SK-N-SH (cell line): ENCODE results near the gene AZIN2. TPM values are rescaled to one million over a fixed set of nuclear protein-coding genes. Genes with fewer than 3 reads are reported as not detected.

Source experiments
- CTCF ChIA-PET: fragments of 300-600, 350-600 bp; formaldehyde crosslinking; extraction: SDS; loops from one replicate; lab custom pipeline; 2021; lab: Yijun Ruan, JAX
- POLR2A ChIA-PET: fragments of 350-600 bp; sonication (Branson Sonifier 250); formaldehyde crosslinking; extraction: SDS; loops from one replicate; lab custom pipeline; 2020; ENCODE audit warnings: antibody characterized with exemption, inconsistent platforms; lab: Yijun Ruan, JAX
- DNase-seq: peaks from one replicate; pipeline ENCODE4 v3.0.0; 2012
- H2AFZ ChIP-seq: fragments of 200-600 bp; sonication (generic); 2 replicates; pipeline ENCODE4 v1.8.1; 2016; ENCODE audit warnings: antibody characterized with exemption, mild to moderate bottlenecking, low read depth
- H3F3A ChIP-seq: fragments of 200-600 bp; sonication (generic); replicated peaks from 2 replicates; pipeline ENCODE3; 2016; ENCODE audit warnings: antibody characterized with exemption, mild to moderate bottlenecking; ENCODE audit not compliant: insufficient read depth
- H3K27ac ChIP-seq, 2 experiments: fragments of 200-500 bp in 1 of 2; fragments of 200-600 bp in 1 of 2; sonication (Bioruptor generic) in 1 of 2; sonication (generic), shearing (Covaris generic) in 1 of 2; 2 replicates each; pipeline versions ENCODE4 v1.5.1 to v1.6.1; 2014 to 2016; ENCODE audit warnings: low read depth in 2 of 2, inconsistent platforms in 1 of 2, low read length in 1 of 2, mild to moderate bottlenecking in 1 of 2, mixed read lengths in 1 of 2
- H3K27me3 ChIP-seq: fragments of 200-600 bp; sonication (generic), shearing (Covaris generic); 2 replicates; pipeline ENCODE4 v1.6.1; 2016; ENCODE audit warnings: mixed run types; ENCODE audit not compliant: insufficient read depth
- H3K36me3 ChIP-seq, 2 experiments: fragments of 200-500 bp in 1 of 2; fragments of 200-600 bp in 1 of 2; sonication (Bioruptor generic) in 1 of 2; sonication (generic) in 1 of 2; replicated peaks in 1 of 2; 2 replicates each; pipeline versions ENCODE3 to v1.5.1; 2014 to 2016; ENCODE audit warnings: low read length in 1 of 2, mild to moderate bottlenecking in 1 of 2; ENCODE audit not compliant: insufficient read depth in 2 of 2, control insufficient read depth in 1 of 2
- H3K4me1 ChIP-seq, 2 experiments: fragments of 200-500 bp in 1 of 2; fragments of 200-600 bp in 1 of 2; sonication (Bioruptor generic) in 1 of 2; sonication (generic), shearing (Covaris generic) in 1 of 2; 2 replicates each; pipeline versions ENCODE4 v1.5.1 to v1.6.1; 2014 to 2016; ENCODE audit warnings: low read depth in 1 of 2, low read length in 1 of 2, mixed run types in 1 of 2; ENCODE audit not compliant: insufficient read depth in 2 of 2, control insufficient read depth in 1 of 2
- H3K4me2 ChIP-seq: fragments of 200-600 bp; sonication (generic), shearing (Covaris generic); 2 replicates; pipeline ENCODE4 v1.6.1; 2017; ENCODE audit warnings: mixed run types
- H3K4me3 ChIP-seq, 2 experiments: fragments of 200-500 bp in 1 of 2; fragments of 200-600 bp in 1 of 2; sonication (Bioruptor generic) in 1 of 2; sonication (generic), shearing (Covaris generic) in 1 of 2; 2 replicates each; pipeline versions ENCODE4 v1.5.1 to v1.8.1; 2014 to 2016; ENCODE audit warnings: low read depth in 2 of 2, inconsistent platforms in 1 of 2, low read length in 1 of 2, mild to moderate bottlenecking in 1 of 2, mixed read lengths in 1 of 2, moderate library complexity in 1 of 2
- H3K79me2 ChIP-seq: fragments of 200-600 bp; sonication (generic); 2 replicates; pipeline ENCODE4 v1.8.1; 2017; ENCODE audit warnings: mild to moderate bottlenecking; ENCODE audit not compliant: insufficient read depth
- H3K9ac ChIP-seq: fragments of 200-600 bp; sonication (generic); 2 replicates; pipeline ENCODE4 v1.6.1; 2017; ENCODE audit warnings: mixed run types
- H3K9me2 ChIP-seq: fragments of 200-600 bp; sonication (generic); 2 replicates; pipeline ENCODE4 v1.6.1; 2017; ENCODE audit warnings: mixed run types
- H3K9me3 ChIP-seq: fragments of 200-600 bp; sonication (generic); 2 replicates; pipeline ENCODE4 v1.6.1; 2017; ENCODE audit warnings: mixed run types, mild to moderate bottlenecking, moderate library complexity
- H4K20me1 ChIP-seq: fragments of 200-600 bp; sonication (generic); 2 replicates; pipeline ENCODE4 v1.6.1; 2017; ENCODE audit warnings: mild to moderate bottlenecking, mixed run types; ENCODE audit not compliant: insufficient read depth
- CHD2 ChIP-seq: fragments of 150-350 bp; IDR thresholded peaks from 2 replicates; pipeline ENCODE4 v1.6.1; 2018; ENCODE audit warnings: low read length; ENCODE audit not compliant: partially characterized antibody
- GABPA ChIP-seq: IDR thresholded peaks from 2 replicates; pipeline ENCODE4 v1.4.0; 2012; ENCODE audit warnings: low read depth, mild to moderate bottlenecking
- GATA2 ChIP-seq: sonication (generic); formaldehyde crosslinking; IDR thresholded peaks from 2 replicates; pipeline ENCODE4 v1.5.0; 2020; ENCODE audit warnings: mild to moderate bottlenecking, missing genetic modification reagents
- MXI1 ChIP-seq: IDR thresholded peaks from 2 replicates; pipeline ENCODE4 v1.6.1; 2012; ENCODE audit warnings: mild to moderate bottlenecking, low read depth, low read length, improper control_type of control experiment
- NRF1 ChIP-seq: IDR thresholded peaks from 2 replicates; pipeline ENCODE4 v1.6.1; 2012; ENCODE audit warnings: low read depth, mild to moderate bottlenecking, low read length
- POLR2AphosphoS5 ChIP-seq: IDR thresholded peaks from 2 replicates; pipeline ENCODE4 v1.6.1; 2012; ENCODE audit warnings: low read depth, low read length
- RAD21 ChIP-seq: IDR thresholded peaks from 2 replicates; pipeline ENCODE4 v1.6.1; 2012; ENCODE audit warnings: mild to moderate bottlenecking, low read length
- SMC3 ChIP-seq: IDR thresholded peaks from 2 replicates; pipeline ENCODE4 v1.6.1; 2012; ENCODE audit warnings: low read depth, low read length, improper control_type of control experiment
- whole genome bisulfite sequencing: methylation state at CpG from one replicate; pipeline ENCODE4 v1.1.6; 2017; ENCODE audit warnings: low lambda C conversion rate; 5-methylcytosine and 5-hydroxymethylcytosine counted together
- polyA plus RNA-seq, 3 experiments: library from polyadenylated mRNA; depleted of rRNA; stranded (reverse); fragments of >200 nt; gene quantifications; 2 replicates each; pipeline ENCODE4 v1.2.3, GENCODE V29; 2012
- TF ChIP-seq, protein P1 (sequence below): IDR thresholded peaks from 2 replicates; pipeline ENCODE4 v1.6.1; 2012; ENCODE audit warnings: mild to moderate bottlenecking, low read depth, low read length, moderate library complexity
- TF ChIP-seq, protein P2 (sequence below): fragments of 200-600 bp; sonication (generic); IDR thresholded peaks from 2 replicates; pipeline ENCODE4 v1.6.1; 2017; ENCODE audit warnings: antibody characterized with exemption, mild to moderate bottlenecking, moderate library complexity
- TF ChIP-seq, protein P3 (sequence below): IDR thresholded peaks from 2 replicates; pipeline ENCODE4; 2012
- TF ChIP-seq, protein P4 (sequence below): IDR thresholded peaks from 2 replicates; pipeline ENCODE4 v1.4.0; 2012; ENCODE audit warnings: low read depth, borderline replicate concordance

AZIN2 gene
- polyA plus RNA-seq, 1 of the 3 experiments (the other 2 are of a cell fraction) = 17.8 TPM

DNA sequence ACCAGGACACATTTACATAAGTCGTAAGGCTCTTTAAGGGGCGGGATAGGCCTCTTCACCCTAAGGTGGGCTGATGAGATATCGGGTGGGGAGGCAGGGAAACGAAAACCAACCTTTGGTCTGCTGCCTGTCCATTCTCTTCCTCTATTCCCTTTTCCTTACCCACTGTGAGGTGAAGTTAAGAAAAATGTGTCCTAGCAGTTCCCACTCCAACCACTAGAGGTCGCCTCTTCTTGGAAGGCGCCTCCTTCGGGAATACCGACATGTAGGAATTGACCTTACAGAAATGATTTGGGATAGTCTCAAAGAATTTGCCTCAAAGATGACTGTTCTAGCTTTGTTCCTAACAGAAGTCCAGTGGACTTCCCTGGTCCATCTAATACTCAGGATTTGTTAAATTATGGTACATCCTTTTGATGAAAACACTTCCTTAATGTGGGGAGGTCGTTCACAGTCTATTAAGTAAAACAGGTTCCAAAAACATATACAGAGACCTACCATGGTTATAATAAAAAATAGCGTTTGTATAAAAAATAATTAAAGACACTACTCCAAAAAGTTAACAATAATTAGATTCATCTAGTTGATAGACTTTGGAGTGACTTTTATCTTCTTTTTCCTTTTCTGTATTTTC, 14.1 kb downstream of the AZIN2 start:
- Histone ChIP-seq H3K79me2 (no peaks in the 10 kb centered on the region), H3K27ac (peak overlapping the region in 1 of 2 experiments; percentile 14; a peak in 1 of 4 replicates), H3K4me3 (no peak overlapping the region; a peak in 1 of 4 replicates), H4K20me1 (no peaks in the 10 kb centered on the region), H3K4me1 (peaks cover 0 to 14% of the 10 kb centered on the region in 2 experiments; a peak in 1 of 4 replicates)
- TF ChIP-seq, protein P1, sequence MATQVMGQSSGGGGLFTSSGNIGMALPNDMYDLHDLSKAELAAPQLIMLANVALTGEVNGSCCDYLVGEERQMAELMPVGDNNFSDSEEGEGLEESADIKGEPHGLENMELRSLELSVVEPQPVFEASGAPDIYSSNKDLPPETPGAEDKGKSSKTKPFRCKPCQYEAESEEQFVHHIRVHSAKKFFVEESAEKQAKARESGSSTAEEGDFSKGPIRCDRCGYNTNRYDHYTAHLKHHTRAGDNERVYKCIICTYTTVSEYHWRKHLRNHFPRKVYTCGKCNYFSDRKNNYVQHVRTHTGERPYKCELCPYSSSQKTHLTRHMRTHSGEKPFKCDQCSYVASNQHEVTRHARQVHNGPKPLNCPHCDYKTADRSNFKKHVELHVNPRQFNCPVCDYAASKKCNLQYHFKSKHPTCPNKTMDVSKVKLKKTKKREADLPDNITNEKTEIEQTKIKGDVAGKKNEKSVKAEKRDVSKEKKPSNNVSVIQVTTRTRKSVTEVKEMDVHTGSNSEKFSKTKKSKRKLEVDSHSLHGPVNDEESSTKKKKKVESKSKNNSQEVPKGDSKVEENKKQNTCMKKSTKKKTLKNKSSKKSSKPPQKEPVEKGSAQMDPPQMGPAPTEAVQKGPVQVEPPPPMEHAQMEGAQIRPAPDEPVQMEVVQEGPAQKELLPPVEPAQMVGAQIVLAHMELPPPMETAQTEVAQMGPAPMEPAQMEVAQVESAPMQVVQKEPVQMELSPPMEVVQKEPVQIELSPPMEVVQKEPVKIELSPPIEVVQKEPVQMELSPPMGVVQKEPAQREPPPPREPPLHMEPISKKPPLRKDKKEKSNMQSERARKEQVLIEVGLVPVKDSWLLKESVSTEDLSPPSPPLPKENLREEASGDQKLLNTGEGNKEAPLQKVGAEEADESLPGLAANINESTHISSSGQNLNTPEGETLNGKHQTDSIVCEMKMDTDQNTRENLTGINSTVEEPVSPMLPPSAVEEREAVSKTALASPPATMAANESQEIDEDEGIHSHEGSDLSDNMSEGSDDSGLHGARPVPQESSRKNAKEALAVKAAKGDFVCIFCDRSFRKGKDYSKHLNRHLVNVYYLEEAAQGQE = no peak
- TF ChIP-seq, protein P2, sequence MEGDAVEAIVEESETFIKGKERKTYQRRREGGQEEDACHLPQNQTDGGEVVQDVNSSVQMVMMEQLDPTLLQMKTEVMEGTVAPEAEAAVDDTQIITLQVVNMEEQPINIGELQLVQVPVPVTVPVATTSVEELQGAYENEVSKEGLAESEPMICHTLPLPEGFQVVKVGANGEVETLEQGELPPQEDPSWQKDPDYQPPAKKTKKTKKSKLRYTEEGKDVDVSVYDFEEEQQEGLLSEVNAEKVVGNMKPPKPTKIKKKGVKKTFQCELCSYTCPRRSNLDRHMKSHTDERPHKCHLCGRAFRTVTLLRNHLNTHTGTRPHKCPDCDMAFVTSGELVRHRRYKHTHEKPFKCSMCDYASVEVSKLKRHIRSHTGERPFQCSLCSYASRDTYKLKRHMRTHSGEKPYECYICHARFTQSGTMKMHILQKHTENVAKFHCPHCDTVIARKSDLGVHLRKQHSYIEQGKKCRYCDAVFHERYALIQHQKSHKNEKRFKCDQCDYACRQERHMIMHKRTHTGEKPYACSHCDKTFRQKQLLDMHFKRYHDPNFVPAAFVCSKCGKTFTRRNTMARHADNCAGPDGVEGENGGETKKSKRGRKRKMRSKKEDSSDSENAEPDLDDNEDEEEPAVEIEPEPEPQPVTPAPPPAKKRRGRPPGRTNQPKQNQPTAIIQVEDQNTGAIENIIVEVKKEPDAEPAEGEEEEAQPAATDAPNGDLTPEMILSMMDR = peak; percentile 98
- no peak for TF ChIP-seq GATA2
- TF ChIP-seq, protein P3, sequence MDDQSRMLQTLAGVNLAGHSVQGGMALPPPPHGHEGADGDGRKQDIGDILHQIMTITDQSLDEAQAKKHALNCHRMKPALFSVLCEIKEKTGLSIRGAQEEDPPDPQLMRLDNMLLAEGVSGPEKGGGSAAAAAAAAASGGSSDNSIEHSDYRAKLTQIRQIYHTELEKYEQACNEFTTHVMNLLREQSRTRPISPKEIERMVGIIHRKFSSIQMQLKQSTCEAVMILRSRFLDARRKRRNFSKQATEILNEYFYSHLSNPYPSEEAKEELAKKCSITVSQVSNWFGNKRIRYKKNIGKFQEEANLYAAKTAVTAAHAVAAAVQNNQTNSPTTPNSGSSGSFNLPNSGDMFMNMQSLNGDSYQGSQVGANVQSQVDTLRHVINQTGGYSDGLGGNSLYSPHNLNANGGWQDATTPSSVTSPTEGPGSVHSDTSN = no peak
- TF ChIP-seq RAD21 = peak; percentile 73
- no peak for TF ChIP-seq NRF1
- peak; percentile 71 for TF ChIP-seq SMC3
- TF ChIP-seq, all 33 proteins: peak for 3
- H3K9ac ChIP-seq = no peak overlapping the region
- no peaks in the 10 kb centered on the region for H3K9me2 ChIP-seq
- H3K9me3 ChIP-seq = no peaks in the 10 kb centered on the region
- peak overlapping the region; percentile 74; the same call in 1 of the 2 replicates for H2AFZ ChIP-seq
- H3K27me3 ChIP-seq = no peaks in the 10 kb centered on the region
- no peak overlapping the region for H3K4me2 ChIP-seq
- ChIA-PET POLR2A (no interaction called here), CTCF (interaction anchor here (0.6 to 5.3 kb wide), 37 partner anchors 8 to 524 kb away, joined by 3 to 37 read pairs (median 4); no protein-coding TSS in a partner anchor)
- WGBS = 20% methylated on average over 10 of the region's 10 CpGs
- DNase-seq = peak; percentile 68
- peaks cover 18% of the 10 kb centered on the region for H3F3A ChIP-seq
- H3K36me3 ChIP-seq = no peaks in the 10 kb centered on the region

DNA sequence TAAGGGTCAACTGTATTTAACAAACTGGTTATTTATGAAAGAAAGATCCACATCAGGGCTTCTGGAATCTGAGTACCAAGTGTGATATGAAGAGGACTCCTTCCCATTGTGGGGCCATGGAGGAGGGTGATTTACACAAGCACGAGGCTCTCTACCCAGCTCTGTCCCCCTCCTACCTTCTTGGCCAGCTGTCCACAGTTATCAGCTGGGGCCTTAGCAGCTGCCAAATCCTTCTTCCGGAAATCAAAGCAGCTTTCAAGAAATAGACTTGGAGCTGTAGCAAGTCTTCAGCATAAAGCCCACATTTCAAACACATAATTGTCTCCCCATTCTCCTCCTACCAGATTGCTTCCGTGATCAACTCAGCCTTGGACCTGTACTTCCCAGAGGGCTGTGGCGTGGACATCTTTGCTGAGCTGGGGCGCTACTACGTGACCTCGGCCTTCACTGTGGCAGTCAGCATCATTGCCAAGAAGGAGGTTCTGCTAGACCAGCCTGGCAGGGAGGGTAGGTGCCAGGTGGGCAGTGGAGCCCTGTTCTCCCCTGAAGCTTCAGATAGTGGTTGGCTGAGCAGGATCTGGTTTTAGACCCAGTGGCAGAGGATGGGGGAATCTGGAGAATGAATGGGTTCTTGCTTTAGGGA, 15.5 kb downstream of the AZIN2 start:
- POLR2A ChIA-PET = no interaction called here
- H3K9ac ChIP-seq = no peak overlapping the region
- TF ChIP-seq GABPA = no peak
- TF ChIP-seq, protein P4, sequence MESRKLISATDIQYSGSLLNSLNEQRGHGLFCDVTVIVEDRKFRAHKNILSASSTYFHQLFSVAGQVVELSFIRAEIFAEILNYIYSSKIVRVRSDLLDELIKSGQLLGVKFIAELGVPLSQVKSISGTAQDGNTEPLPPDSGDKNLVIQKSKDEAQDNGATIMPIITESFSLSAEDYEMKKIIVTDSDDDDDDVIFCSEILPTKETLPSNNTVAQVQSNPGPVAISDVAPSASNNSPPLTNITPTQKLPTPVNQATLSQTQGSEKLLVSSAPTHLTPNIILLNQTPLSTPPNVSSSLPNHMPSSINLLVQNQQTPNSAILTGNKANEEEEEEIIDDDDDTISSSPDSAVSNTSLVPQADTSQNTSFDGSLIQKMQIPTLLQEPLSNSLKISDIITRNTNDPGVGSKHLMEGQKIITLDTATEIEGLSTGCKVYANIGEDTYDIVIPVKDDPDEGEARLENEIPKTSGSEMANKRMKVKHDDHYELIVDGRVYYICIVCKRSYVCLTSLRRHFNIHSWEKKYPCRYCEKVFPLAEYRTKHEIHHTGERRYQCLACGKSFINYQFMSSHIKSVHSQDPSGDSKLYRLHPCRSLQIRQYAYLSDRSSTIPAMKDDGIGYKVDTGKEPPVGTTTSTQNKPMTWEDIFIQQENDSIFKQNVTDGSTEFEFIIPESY = no peak
- TF ChIP-seq CHD2 = no peak
- TF ChIP-seq MXI1 = no peak
- no peak for TF ChIP-seq POLR2AphosphoS5
- TF ChIP-seq, protein P2 = no peak

More for the DNA sequence above, 15.5 kb downstream of the AZIN2 start:
- CTCF ChIA-PET = interaction anchor here (0.7 to 5.3 kb wide), 14 partner anchors 9 to 516 kb away, joined by 3 to 37 read pairs (median 6); partner anchors contain the start of gene PHC2
- H3F3A ChIP-seq = peaks cover 26% of the 10 kb centered on the region
- WGBS = 96% methylated on average over 7 of the region's 7 CpGs
- no peaks in the 10 kb centered on the region for H3K9me2 ChIP-seq
- peaks cover 0 to 25% of the 10 kb centered on the region in 2 experiments; a peak in 1 of 4 replicates for H3K4me1 ChIP-seq
- no peak overlapping the region for H3K27ac ChIP-seq
- no peaks in the 10 kb centered on the region for H3K79me2 ChIP-seq
- no peaks in the 10 kb centered on the region for H3K9me3 ChIP-seq
- no peak overlapping the region for H2AFZ ChIP-seq
- no peak overlapping the region for H3K4me2 ChIP-seq
- H3K36me3 ChIP-seq = no peaks in the 10 kb centered on the region
- no peak for DNase-seq
- H3K4me3 ChIP-seq = no peak overlapping the region
- no peaks in the 10 kb centered on the region for H3K27me3 ChIP-seq
- no peaks in the 10 kb centered on the region for H4K20me1 ChIP-seq
